ENCODE results near the gene COA7. TPM values are rescaled to one million over a fixed set of nuclear protein-coding genes. Genes with fewer than 3 reads are reported as not detected.
"Not testable (repeated sequence)": the region's sequence is repeated elsewhere in the genome, so short reads cannot be mapped to it uniquely, and the experiment has no call there.

COA7 gene
- polyA plus RNA-seq, 1 of the 3 experiments (the other 2 are of a cell fraction): 9.0 TPM

GRCh38 chr1:52695627-52696026 lies 2.5 kb downstream of the COA7 start:
- ChIA-PET POLR2A (no interaction called here), CTCF (interaction anchor here (1.5 kb wide), 1 partner anchor 8 kb away, joined by 4 read pairs; no protein-coding TSS in a partner anchor)
- no peak for TF ChIP-seq RAD21 (IDR thresholded peaks at IDR 0.05; ENCODE audit: low read length)
- TF ChIP-seq FOXM1 (IDR thresholded peaks at IDR 0.05; ENCODE audit: low read depth): no peak
- TF ChIP-seq TAF1 (IDR thresholded peaks at IDR 0.05; ENCODE audit: borderline replicate concordance, low read depth, low read length): no peak
- no peaks in the 10 kb centered on the region for H3K27me3 ChIP-seq (ENCODE audit: insufficient read depth)
- peaks cover 10 to 14% of the 10 kb centered on the region in 2 experiments for H3K36me3 ChIP-seq (replicated peaks in 1 of 2; ENCODE audit: control insufficient read depth in 1 of 2, insufficient read depth in 2 of 2, low read length in 1 of 2)
- H3K4me2 ChIP-seq: no peak overlapping the region
- H3K9ac ChIP-seq: no peak overlapping the region
- peaks cover 59% of the 10 kb centered on the region for H3K79me2 ChIP-seq (ENCODE audit: insufficient read depth)
- H4K20me1 ChIP-seq (ENCODE audit: insufficient read depth): no peaks in the 10 kb centered on the region
- 98% methylated on average over 7 of the region's 7 CpGs for WGBS (ENCODE audit: low lambda C conversion rate)
- H3K4me3 ChIP-seq (ENCODE audit: low read depth in 2 of 2, low read length in 1 of 2): no peak overlapping the region
- peaks cover 10% of the 10 kb centered on the region for H3F3A ChIP-seq (replicated peaks; ENCODE audit: insufficient read depth)
- H3K9me2 ChIP-seq: no peaks in the 10 kb centered on the region
- peaks cover 0 to 4% of the 10 kb centered on the region in 2 experiments; a peak in 1 of 4 replicates for H3K4me1 ChIP-seq (ENCODE audit: control insufficient read depth in 1 of 2, insufficient read depth in 2 of 2, low read depth in 1 of 2, low read length in 1 of 2)
- no peak for DNase-seq
- no peaks in the 10 kb centered on the region for H3K9me3 ChIP-seq
- H2AFZ ChIP-seq (ENCODE audit: low read depth): no peak overlapping the region
- H3K27ac ChIP-seq (ENCODE audit: low read depth in 2 of 2, low read length in 1 of 2): no peak overlapping the region

GRCh38 chr1:52693843-52694242 lies 4.3 kb downstream of the COA7 start:
- 91% methylated on average over 1 of the region's 1 CpG for WGBS (ENCODE audit: low lambda C conversion rate)
- H3K9me2 ChIP-seq: no peaks in the 10 kb centered on the region
- no peaks in the 10 kb centered on the region for H3F3A ChIP-seq (replicated peaks; ENCODE audit: insufficient read depth)
- H4K20me1 ChIP-seq (ENCODE audit: insufficient read depth): no peaks in the 10 kb centered on the region
- no peak overlapping the region for H3K4me2 ChIP-seq
- POLR2A ChIA-PET: no interaction called here
- H3K4me1 ChIP-seq (ENCODE audit: control insufficient read depth in 1 of 2, insufficient read depth in 2 of 2, low read depth in 1 of 2, low read length in 1 of 2): peaks cover 0 to 4% of the 10 kb centered on the region in 2 experiments; a peak in 1 of 4 replicates
- no peak overlapping the region for H2AFZ ChIP-seq (ENCODE audit: low read depth)
- H3K9ac ChIP-seq: no peak overlapping the region
- no peak for DNase-seq
- H3K79me2 ChIP-seq (ENCODE audit: insufficient read depth): peaks cover 59% of the 10 kb centered on the region
- TF ChIP-seq JUND (IDR thresholded peaks at IDR 0.05) (no peak), REST (IDR thresholded peaks at IDR 0.05; ENCODE audit: low read depth, low read length) (no peak), IRF3 (IDR thresholded peaks at IDR 0.05; ENCODE audit: low read depth, low read length) (no peak), POLR2AphosphoS5 (IDR thresholded peaks at IDR 0.05; ENCODE audit: low read depth, low read length) (no peak)
- H3K4me3 ChIP-seq (ENCODE audit: low read depth in 2 of 2, low read length in 1 of 2): no peak overlapping the region
- H3K9me3 ChIP-seq: no peaks in the 10 kb centered on the region
- CTCF ChIA-PET: interaction anchor here (1.2 kb wide), 1 partner anchor 260 kb away, joined by 3 read pairs; no protein-coding TSS in a partner anchor
- H3K36me3 ChIP-seq (replicated peaks in 1 of 2; ENCODE audit: control insufficient read depth in 1 of 2, insufficient read depth in 2 of 2, low read length in 1 of 2): peaks cover 10 to 20% of the 10 kb centered on the region in 2 experiments
- H3K27me3 ChIP-seq (ENCODE audit: insufficient read depth): no peaks in the 10 kb centered on the region
- H3K27ac ChIP-seq (ENCODE audit: low read depth in 2 of 2, low read length in 1 of 2): no peak overlapping the region

- H4K20me1 ChIP-seq (ENCODE audit: insufficient read depth); H3K27ac ChIP-seq (ENCODE audit: low read depth in 2 of 2, low read length in 1 of 2); H3K9me3 ChIP-seq; H3K4me1 ChIP-seq (ENCODE audit: control insufficient read depth in 1 of 2, insufficient read depth in 2 of 2, low read depth in 1 of 2, low read length in 1 of 2); DNase-seq; H3K9me2 ChIP-seq; H3F3A ChIP-seq (replicated peaks; ENCODE audit: insufficient read depth); H3K27me3 ChIP-seq (ENCODE audit: insufficient read depth); H3K9ac ChIP-seq; H3K4me3 ChIP-seq (ENCODE audit: low read depth in 2 of 2, low read length in 1 of 2); H3K4me2 ChIP-seq; POLR2A ChIA-PET; CTCF ChIA-PET; H2AFZ ChIP-seq (ENCODE audit: low read depth): not testable (repeated sequence)
- Histone ChIP-seq H3K79me2 (ENCODE audit: insufficient read depth) (peaks cover 59% of the 10 kb centered on the region), H3K36me3 (replicated peaks in 1 of 2; ENCODE audit: control insufficient read depth in 1 of 2, insufficient read depth in 2 of 2, low read length in 1 of 2) (peaks cover 10 to 24% of the 10 kb centered on the region in 2 experiments)
- WGBS (ENCODE audit: low lambda C conversion rate): over 99% methylated on average over 10 of the region's 10 CpGs
Observed at GRCh38 chr1:52693351-52693750, 4.8 kb downstream of the COA7 start.
